Embryonic facial prominence (tissue), 1 donor: ENCODE measurements around the gene COQ5.
A peak's percentile ranks its signal among the peaks of the same experiment; 100 is the strongest.
"Not testable (repeated sequence)": the region's sequence is repeated elsewhere in the genome, so short reads cannot be mapped to it uniquely, and the experiment has no call there.

Source experiments
- DNase-seq: peaks from one replicate; pipeline ENCODE4 v3.0.0-alpha.2; 2016; ENCODE audit errors: extremely low spot score

Gene COQ5

GRCh38 chr12:120528861-120529525 lies at the start of gene COQ5:
Gene COQ5 (minus strand): TSS chr12:120529158. CDS start chr12:120529141, 17 bp downstream.
- DNase-seq: peak; percentile 92

GRCh38 chr12:120574106-120574505 lies 45.1 kb upstream of the COQ5 start:
- DNase-seq: no peak

- DNase-seq: no peak
Observed at GRCh38 chr12:120573560-120573959, 44.6 kb upstream of the COQ5 start.

GRCh38 chr12:120571299-120571698 lies 42.3 kb upstream of the COQ5 start:
- no peak for DNase-seq

- DNase-seq: no peak
Observed at GRCh38 chr12:120563495-120563894, 34.5 kb upstream of the COQ5 start.

GRCh38 chr12:120562906-120563305 lies 33.9 kb upstream of the COQ5 start:
- DNase-seq: no peak

- no peak for DNase-seq
Observed at GRCh38 chr12:120557589-120557988, 28.6 kb upstream of the COQ5 start.

GRCh38 chr12:120554678-120555077 lies 25.7 kb upstream of the COQ5 start:
- DNase-seq: no peak

- no peak for DNase-seq
Observed at GRCh38 chr12:120546050-120546386, 17.1 kb upstream of the COQ5 start.

GRCh38 chr12:120544691-120545090 lies 15.7 kb upstream of the COQ5 start:
- DNase-seq: no peak

- DNase-seq: no peak
Observed at GRCh38 chr12:120542166-120542565, 13.2 kb upstream of the COQ5 start.

- no peak for DNase-seq
Observed at GRCh38 chr12:120540445-120540844, 11.5 kb upstream of the COQ5 start.

- no peak for DNase-seq
Observed at GRCh38 chr12:120539303-120539702, 10.3 kb upstream of the COQ5 start.

GRCh38 chr12:120538281-120539156 lies 9.6 kb upstream of the COQ5 start:
- no peak for DNase-seq

- no peak for DNase-seq
Observed at GRCh38 chr12:120537856-120538220, 8.9 kb upstream of the COQ5 start.

GRCh38 chr12:120536064-120536791 lies 7.3 kb upstream of the COQ5 start:
- DNase-seq: no peak

GRCh38 chr12:120534703-120535655 lies 6.0 kb upstream of the COQ5 start:
- DNase-seq: no peak

GRCh38 chr12:120534203-120534702 lies 5.3 kb upstream of the COQ5 start, which contains the start of gene RNF10:
Gene RNF10 (plus strand): TSS chr12:120534356. CDS start chr12:120534812, 456 bp downstream.
- peak; percentile 88 for DNase-seq

- no peak for DNase-seq
Observed at GRCh38 chr12:120532701-120533238, 3.8 kb upstream of the COQ5 start.

- not testable (repeated sequence) for DNase-seq
Observed at GRCh38 chr12:120530418-120530761, 1.4 kb upstream of the COQ5 start.
